Fibroblast of the conjunctiva (primary cell): Measurements from ENCODE around the gene LY6G5B.

Experiments
- DNase-seq: peaks from one replicate; pipeline ENCODE4 v3.0.0-alpha.2; 2010; ENCODE audit warnings: low read depth

LY6G5B gene

GRCh38 chr6:31663126-31663960 lies 6.4 kb upstream of the LY6G5B start:
- no peak for DNase-seq

- peak; percentile 45 for DNase-seq
Observed at GRCh38 chr6:31663961-31664789, 5.6 kb upstream of the LY6G5B start.

- DNase-seq: peak; percentile 94
Observed at GRCh38 chr6:31664790-31665500, 4.8 kb upstream of the LY6G5B start, which contains the start of gene GPANK1. GPANK1 (minus strand) TSS chr6:31664997; CDS start chr6:31664478, 519 bp downstream.

GRCh38 chr6:31665501-31666336 lies 4.1 kb upstream of the LY6G5B start, which contains the start of gene CSNK2B:
CSNK2B (plus strand) TSS chr6:31666080; CDS start chr6:31666832, 752 bp downstream.
- DNase-seq: peak; percentile 96

GRCh38 chr6:31666337-31666965 lies 3.3 kb upstream of the LY6G5B start:
- no peak for DNase-seq

- no peak for DNase-seq
Observed at GRCh38 chr6:31676322-31676903, 6.6 kb downstream of the LY6G5B start.

- no peak for DNase-seq
Observed at GRCh38 chr6:31676904-31677303, 7.1 kb downstream of the LY6G5B start.

GRCh38 chr6:31677955-31678354 lies 8.2 kb downstream of the LY6G5B start:
- DNase-seq: no peak

GRCh38 chr6:31680226-31681134 lies 10.7 kb downstream of the LY6G5B start, which contains the start of gene LY6G5C:
LY6G5C (minus strand) TSS chr6:31681067; CDS start chr6:31680373, 694 bp downstream.
- peak; percentile 95 for DNase-seq

- no peak for DNase-seq
Observed at GRCh38 chr6:31681135-31681671, 11.4 kb downstream of the LY6G5B start.

GRCh38 chr6:31683591-31683990 lies 13.8 kb downstream of the LY6G5B start:
- no peak for DNase-seq

GRCh38 chr6:31686483-31686882 lies 16.7 kb downstream of the LY6G5B start:
- no peak for DNase-seq

- no peak for DNase-seq
Observed at GRCh38 chr6:31687321-31687720, 17.5 kb downstream of the LY6G5B start.

- no peak for DNase-seq
Observed at GRCh38 chr6:31687860-31688693, 18.3 kb downstream of the LY6G5B start.

- no peak for DNase-seq
Observed at GRCh38 chr6:31689249-31690110, 19.7 kb downstream of the LY6G5B start.

GRCh38 chr6:31690231-31691077 lies 20.7 kb downstream of the LY6G5B start:
- DNase-seq: no peak
